ENCODE results near the gene CFAP299.
"Not testable (repeated sequence)": the region's sequence is repeated elsewhere in the genome, so short reads cannot be mapped to it uniquely, and the experiment has no call there.

CFAP299 gene

GRCh38 chr4:80613470-80613869 is 277.9 kb downstream of the CFAP299 start:
- DNase-seq, result no peak

- DNase-seq, result no peak
Observed at GRCh38 chr4:80614319-80614718, 278.8 kb downstream of the CFAP299 start.

GRCh38 chr4:80615099-80615498 is 279.6 kb downstream of the CFAP299 start:
- no peak for DNase-seq

GRCh38 chr4:80619070-80619674 is 283.6 kb downstream of the CFAP299 start:
- no peak for DNase-seq

- no peak for DNase-seq
Observed at GRCh38 chr4:80631861-80632260, 296.3 kb downstream of the CFAP299 start.

GRCh38 chr4:80637190-80637589 is 301.7 kb downstream of the CFAP299 start:
- DNase-seq, result no peak

- no peak for DNase-seq
Observed at GRCh38 chr4:80646061-80646460, 310.5 kb downstream of the CFAP299 start.

GRCh38 chr4:80655662-80656061 is 320.1 kb downstream of the CFAP299 start:
- peak in 1 of 2 experiments; percentile 4 for DNase-seq

- DNase-seq, result not testable (repeated sequence)
Observed at GRCh38 chr4:80670118-80670517, 334.6 kb downstream of the CFAP299 start.

- DNase-seq, result no peak
Observed at GRCh38 chr4:80678413-80678812, 342.9 kb downstream of the CFAP299 start.

- no peak for DNase-seq
Observed at GRCh38 chr4:80680934-80681333, 345.4 kb downstream of the CFAP299 start.

- no peak for DNase-seq
Observed at GRCh38 chr4:80685214-80685613, 349.7 kb downstream of the CFAP299 start.

- not testable (repeated sequence) for DNase-seq
Observed at GRCh38 chr4:80687736-80688135, 352.2 kb downstream of the CFAP299 start.

- DNase-seq, result peak; percentile 41 to 60
Observed at GRCh38 chr4:80694171-80694570, 358.6 kb downstream of the CFAP299 start.

GRCh38 chr4:80705311-80705710 is 369.8 kb downstream of the CFAP299 start:
- DNase-seq, result no peak

GRCh38 chr4:80709082-80709869 is 373.7 kb downstream of the CFAP299 start:
- no peak for DNase-seq

- DNase-seq, result no peak
Observed at GRCh38 chr4:80710748-80711451, 375.4 kb downstream of the CFAP299 start.

GRCh38 chr4:80711956-80712355 is 376.4 kb downstream of the CFAP299 start:
- DNase-seq, result no peak

- DNase-seq, result no peak
Observed at GRCh38 chr4:80713409-80713808, 377.9 kb downstream of the CFAP299 start.

- DNase-seq, result no peak
Observed at GRCh38 chr4:80717204-80717603, 381.7 kb downstream of the CFAP299 start.

- DNase-seq, result no peak
Observed at GRCh38 chr4:80726471-80726870, 390.9 kb downstream of the CFAP299 start.

GRCh38 chr4:80730158-80730557 is 394.6 kb downstream of the CFAP299 start:
- DNase-seq, result no peak

GRCh38 chr4:80731436-80731835 is 395.9 kb downstream of the CFAP299 start:
- DNase-seq, result no peak

GRCh38 chr4:80732010-80732409 is 396.5 kb downstream of the CFAP299 start:
- DNase-seq, result no peak
